OCI-M2 (cell line): Measurements from ENCODE around the gene CMTM2.

Source experiments
- DNase-seq: peaks from one replicate; lab custom pipeline; 2025; ENCODE audit not compliant: unreplicated experiment; lab: John Stamatoyannopoulos, UW

Gene CMTM2

GRCh38 chr16:66578651-66579531 lies at the start of gene CMTM2:
Gene CMTM2 (plus strand): TSS chr16:66579463. CDS start chr16:66579608, 145 bp downstream.
- no peak for DNase-seq

- DNase-seq, result no peak
These were observed 49.8 kb upstream of the CMTM2 start for GRCh38 chr16:66529475-66529874.

GRCh38 chr16:66534376-66534799 lies 44.9 kb upstream of the CMTM2 start:
- DNase-seq, result no peak

- no peak for DNase-seq
These were observed 42.7 kb upstream of the CMTM2 start for GRCh38 chr16:66536525-66536924.

GRCh38 chr16:66537236-66537635 lies 42.0 kb upstream of the CMTM2 start:
- no peak for DNase-seq

- DNase-seq, result no peak
These were observed 40.4 kb upstream of the CMTM2 start for GRCh38 chr16:66538910-66539309.

- DNase-seq, result no peak
These were observed 39.4 kb upstream of the CMTM2 start for GRCh38 chr16:66539623-66540469.

- no peak for DNase-seq
These were observed 37.6 kb upstream of the CMTM2 start for GRCh38 chr16:66541388-66542355.

- DNase-seq, result no peak
These were observed 36.9 kb upstream of the CMTM2 start for GRCh38 chr16:66542396-66542795.

GRCh38 chr16:66543541-66543940 lies 35.7 kb upstream of the CMTM2 start:
- no peak for DNase-seq

- no peak for DNase-seq
These were observed 35.1 kb upstream of the CMTM2 start for GRCh38 chr16:66544016-66544757.

GRCh38 chr16:66547101-66547989 lies 31.9 kb upstream of the CMTM2 start:
- no peak for DNase-seq

- DNase-seq, result no peak
These were observed 31.2 kb upstream of the CMTM2 start for GRCh38 chr16:66548068-66548467.

- no peak for DNase-seq
These were observed 30.4 kb upstream of the CMTM2 start for GRCh38 chr16:66548868-66549267.

- DNase-seq, result no peak
These were observed 29.8 kb upstream of the CMTM2 start, which contains the start of gene TK2 for GRCh38 chr16:66549284-66550131. Gene TK2 (minus strand): TSS chr16:66550122. CDS start chr16:66550061, 61 bp downstream.

GRCh38 chr16:66551348-66551759 lies 27.9 kb upstream of the CMTM2 start:
- DNase-seq, result no peak

GRCh38 chr16:66551788-66552285 lies 27.4 kb upstream of the CMTM2 start:
- DNase-seq, result no peak
